Measurements from ENCODE around the gene WDFY4. TPM values are rescaled to one million over a fixed set of nuclear protein-coding genes. Genes with fewer than 3 reads are reported as not detected.

The WDFY4 gene
- total and polyA plus RNA-seq, 2 donors (not counting 3 experiments of a cell fraction or from before 2014, with no cell fraction given) = 10.1 to 10.2 TPM

GRCh38 chr10:48693206-48693605 lies 8.5 kb downstream of the WDFY4 start:
- no peak overlapping the region for H3K27ac ChIP-seq (ENCODE audit: insufficient read depth, low read depth, low read length)
- no TSS peak for BruUV-seq (replicated peaks)
- no peak overlapping the region for H2AFZ ChIP-seq (ENCODE audit: low read depth, low read length)
- no peaks in the 10 kb centered on the region for H3K4me1 ChIP-seq (ENCODE audit: control insufficient read depth, extremely low read depth, insufficient read depth, low read length)
- H3K9ac ChIP-seq (replicated peaks; ENCODE audit: extremely low read depth, insufficient read depth, low read length) = no peak overlapping the region
- H4K20me1 ChIP-seq (replicated peaks; ENCODE audit: control insufficient read depth, extremely low read depth, insufficient read depth, low read length) = no peaks in the 10 kb centered on the region
- H3K9me1 ChIP-seq (replicated peaks; ENCODE audit: control insufficient read depth, extremely low read depth, insufficient read depth, low read length) = no peaks in the 10 kb centered on the region
- no peak for TF ChIP-seq MAX (IDR thresholded peaks at IDR 0.05; ENCODE audit: insufficient read depth, insufficient read length)
- no peak for TF ChIP-seq JUN (IDR thresholded peaks at IDR 0.05; ENCODE audit: borderline replicate concordance, insufficient read depth, insufficient read length, low read depth)
- TF ChIP-seq GATA2 (IDR thresholded peaks at IDR 0.05; ENCODE audit: insufficient read depth, insufficient read length, low read depth, low read length) = no peak
- no peak for TF ChIP-seq POLR2A (IDR thresholded peaks at IDR 0.05; ENCODE audit: low read depth, low read length)
- TF ChIP-seq POLR2AphosphoS5 (IDR thresholded peaks at IDR 0.05; ENCODE audit: insufficient read depth, low read depth, low read length) = no peak
- TF ChIP-seq EZH2 (IDR thresholded peaks at IDR 0.05; ENCODE audit: borderline replicate concordance, low read depth, low read length, severe bottlenecking) = no peak
- TF ChIP-seq MYC (IDR thresholded peaks at IDR 0.05; ENCODE audit: low read depth, low read length) = no peak
- no peak for TF ChIP-seq CTCF (IDR thresholded peaks at IDR 0.05; ENCODE audit: extremely low read depth in 1 of 2, insufficient read depth in 1 of 2, low read depth in 1 of 2, low read length in 2 of 2)
- TF ChIP-seq FOS (IDR thresholded peaks at IDR 0.05; ENCODE audit: borderline replicate concordance, insufficient read depth, low read length) = no peak
- ChIA-PET CTCF (no interaction called here), POLR2A (no interaction called here)
- H3K9me3 ChIP-seq (replicated peaks; ENCODE audit: control insufficient read depth, insufficient read depth, low read length) = no peaks in the 10 kb centered on the region
- H3K27me3 ChIP-seq (ENCODE audit: control insufficient read depth in 2 of 2, insufficient read depth in 2 of 2, low read length in 2 of 2) = peaks cover 3% of the 10 kb centered on the region in 2 experiments
- H3K4me2 ChIP-seq (ENCODE audit: insufficient read depth, low read length) = no peak overlapping the region
- H3K36me3 ChIP-seq (ENCODE audit: control insufficient read depth in 2 of 2, extremely low read depth in 1 of 2, insufficient read depth in 2 of 2, low read length in 2 of 2) = no peaks in the 10 kb centered on the region
- FAIRE-seq = no peak
- intact Hi-C loops (cut with micrococcal nuclease) = no loop called here
- dilution Hi-C loops (cut with MboI; ENCODE audit: extremely low pct_ligation_motif_present, low sequenced_read_pairs) = no loop called here
- no peak for DNase-seq (ENCODE audit: low read depth, low spot score)
- no peak overlapping the region for H3K4me3 ChIP-seq (replicated peaks in 1 of 3; ENCODE audit: insufficient read depth in 1 of 3, low read depth in 1 of 3, low read length in 3 of 3)
- H3K79me2 ChIP-seq (ENCODE audit: control insufficient read depth, insufficient read depth, low read length) = no peaks in the 10 kb centered on the region
